Stimulated activated CD8-positive, alpha-beta memory T cell treated with anti-CD3 and anti-CD28 coated beads, Interleukin-7, amount 100 ng/mL, for 48 hours (primary cell): Measurements from ENCODE around the gene GPHA2.

Source experiments
- DNase-seq, 2 donors: peaks; one replicate each; pipeline ENCODE4 v3.0.0-alpha.2; 2020; ENCODE audit warnings: low read depth in 1 of 2; ENCODE audit errors: extremely low read depth in 1 of 2

GPHA2 gene

GRCh38 chr11:64892838-64893193, 42.9 kb downstream of the GPHA2 start:
- DNase-seq = no peak

GRCh38 chr11:64892411-64892831, 43.3 kb downstream of the GPHA2 start:
- DNase-seq = no peak

- no peak for DNase-seq
Measured at GRCh38 chr11:64891880-64892279, 43.8 kb downstream of the GPHA2 start.

- DNase-seq = no peak
Measured at GRCh38 chr11:64891215-64891848, 44.4 kb downstream of the GPHA2 start.

GRCh38 chr11:64890522-64890939, 45.2 kb downstream of the GPHA2 start:
- DNase-seq = no peak

- DNase-seq = no peak
Measured at GRCh38 chr11:64888729-64889511, 46.8 kb downstream of the GPHA2 start.

- no peak for DNase-seq
Measured at GRCh38 chr11:64888406-64888728, 47.3 kb downstream of the GPHA2 start.

- peak; percentile 63 to 69 for DNase-seq
Measured at GRCh38 chr11:64887757-64888405, 47.8 kb downstream of the GPHA2 start.

GRCh38 chr11:64887234-64887756, 48.4 kb downstream of the GPHA2 start:
- no peak for DNase-seq

- no peak for DNase-seq
Measured at GRCh38 chr11:64885367-64886286, 50.1 kb downstream of the GPHA2 start.
